GM23338 (cell line): ENCODE measurements around the gene AQP3. TPM values are rescaled to one million over a fixed set of nuclear protein-coding genes. Genes with fewer than 3 reads are reported as not detected.

Experiments
- ATAC-seq: fragments of 200-7000 bp; cut with Tn5 transposase; 3 replicates; pipeline ENCODE4 v1.9.1; 2020
- DNase-seq: peaks from one replicate; pipeline ENCODE4 v3.0.0-alpha.2; 2015; ENCODE audit warnings: low spot score
- H2AFZ ChIP-seq: fragments of 200-600 bp; sonication (generic); 2 replicates; pipeline ENCODE4 v1.8.0; 2016; ENCODE audit warnings: antibody characterized with exemption, mild to moderate bottlenecking, moderate library complexity
- H3F3A ChIP-seq: fragments of 200-600 bp; sonication (generic); replicated peaks from 2 replicates; pipeline ENCODE4 v1.8.0; 2017; ENCODE audit warnings: antibody characterized with exemption, mixed run types, low read depth
- H3K27ac ChIP-seq: fragments of 200-600 bp; sonication (generic); 2 replicates; pipeline ENCODE4 v1.6.1; 2016; ENCODE audit warnings: low read depth
- H3K27me3 ChIP-seq: fragments of 200-600 bp; sonication (generic); 2 replicates; pipeline ENCODE4 v1.8.0; 2016; ENCODE audit warnings: mild to moderate bottlenecking, mixed run types, moderate library complexity; ENCODE audit not compliant: insufficient read depth
- H3K36me3 ChIP-seq: fragments of 200-600 bp; sonication (generic); 2 replicates; pipeline ENCODE4 v1.8.0; 2016; ENCODE audit warnings: mild to moderate bottlenecking; ENCODE audit not compliant: insufficient read depth
- H3K4me1 ChIP-seq: fragments of 200-600 bp; sonication (generic); 2 replicates; pipeline ENCODE4 v1.8.0; 2016; ENCODE audit warnings: mild to moderate bottlenecking, moderate library complexity; ENCODE audit not compliant: insufficient read depth
- H3K4me2 ChIP-seq: fragments of 200-600 bp; sonication (generic); 2 replicates; pipeline ENCODE4 v1.7.1; 2017; ENCODE audit warnings: mixed run types
- H3K4me3 ChIP-seq: fragments of 200-600 bp; sonication (generic); 2 replicates; pipeline ENCODE4 v1.6.1; 2016; ENCODE audit warnings: mixed run types
- H3K79me2 ChIP-seq: fragments of 200-600 bp; sonication (generic); replicated peaks from 2 replicates; pipeline ENCODE4 v1.8.0; 2017; ENCODE audit warnings: mild to moderate bottlenecking; ENCODE audit not compliant: insufficient read depth
- H3K9me2 ChIP-seq: fragments of 200-600 bp; sonication (generic); 2 replicates; pipeline ENCODE4 v1.8.0; 2017; ENCODE audit not compliant: insufficient read depth
- H4K20me1 ChIP-seq: fragments of 200-600 bp; sonication (generic); replicated peaks from 2 replicates; pipeline ENCODE4 v1.8.0; 2017; ENCODE audit warnings: mild to moderate bottlenecking; ENCODE audit not compliant: insufficient read depth
- H3K27ac Mint-ChIP-seq: 2 replicates; pipeline ENCODE4 v1.8.0; 2020; ENCODE audit warnings: inconsistent platforms, mild to moderate bottlenecking, moderate library complexity, mixed read lengths
- H3K27me3 Mint-ChIP-seq: 3 replicates; pipeline ENCODE4 v1.8.0; 2022; ENCODE audit warnings: low read depth, mild to moderate bottlenecking, moderate library complexity, mixed read lengths, inconsistent platforms; ENCODE audit not compliant: insufficient read depth, poor library complexity
- H3K36me3 Mint-ChIP-seq: 3 replicates; pipeline ENCODE4 v1.8.0; 2021; ENCODE audit warnings: low read depth, mild to moderate bottlenecking, inconsistent platforms, moderate library complexity, mixed read lengths
- H3K4me1 Mint-ChIP-seq: 3 replicates; pipeline ENCODE4 v1.8.0; 2020; ENCODE audit warnings: mild to moderate bottlenecking, inconsistent platforms, mixed read lengths
- H3K4me3 Mint-ChIP-seq: 3 replicates; pipeline ENCODE4 v1.8.0; 2021; ENCODE audit warnings: moderate library complexity, mild to moderate bottlenecking, inconsistent platforms, mixed read lengths
- H3K9me3 Mint-ChIP-seq: 3 replicates; pipeline ENCODE4 v1.8.0; 2020; ENCODE audit warnings: moderate library complexity, mild to moderate bottlenecking, inconsistent platforms, mixed read lengths
- CREB1 ChIP-seq: fragments of 250-450 bp; sonication (Bioruptor Pico); IDR thresholded peaks from 2 replicates; pipeline ENCODE4 v1.5.0; 2020; ENCODE audit warnings: low read depth, mild to moderate bottlenecking, moderate library complexity
- CTCF ChIP-seq, 2 experiments: fragments of 200-600 bp in 1 of 2; sonication (generic) in 1 of 2; conservative IDR thresholded peaks; 2 replicates each; pipeline versions ENCODE4 v1.5.1 to v1.6.1; 2016 to 2017; ENCODE audit warnings: antibody characterized with exemption in 2 of 2, low read depth in 2 of 2, mild to moderate bottlenecking in 2 of 2, moderate library complexity in 1 of 2
- ETS1 ChIP-seq: IDR thresholded peaks from 2 replicates; pipeline ENCODE4 v1.6.1; 2016; ENCODE audit warnings: antibody characterized with exemption
- EZH2 ChIP-seq: fragments of 200-600 bp; sonication (generic); IDR thresholded peaks from one replicate; pipeline ENCODE4 v1.8.0; 2017; ENCODE audit warnings: antibody characterized with exemption, mild to moderate bottlenecking, low read depth; ENCODE audit not compliant: unreplicated experiment
- EZH2phosphoT487 ChIP-seq: fragments of 200-600 bp; sonication (generic); IDR thresholded peaks from one replicate; pipeline ENCODE4 v1.8.1; 2018; ENCODE audit warnings: antibody characterized with exemption; ENCODE audit not compliant: unreplicated experiment
- JUNB ChIP-seq: IDR thresholded peaks from one replicate; pipeline ENCODE4 v1.6.1; 2016; ENCODE audit warnings: antibody characterized with exemption; ENCODE audit not compliant: unreplicated experiment
- NANOG ChIP-seq: IDR thresholded peaks from 2 replicates; pipeline ENCODE4 v1.6.1; 2016; ENCODE audit warnings: antibody characterized with exemption, borderline replicate concordance
- POLR2AphosphoS5 ChIP-seq: IDR thresholded peaks from 2 replicates; pipeline ENCODE4 v1.6.1; 2016; ENCODE audit warnings: antibody characterized with exemption, low read depth
- REST ChIP-seq: IDR thresholded peaks from one replicate; pipeline ENCODE4 v1.6.1; 2018; ENCODE audit warnings: antibody characterized with exemption; ENCODE audit not compliant: unreplicated experiment
- STAT1 ChIP-seq: IDR thresholded peaks from one replicate; pipeline ENCODE4 v1.6.1; 2016; ENCODE audit warnings: antibody characterized with exemption; ENCODE audit not compliant: unreplicated experiment
- ZNF114 ChIP-seq: fragments of 250-450 bp; sonication (Bioruptor Pico); IDR thresholded peaks from 2 replicates; pipeline ENCODE4 v1.5.0; 2020; ENCODE audit warnings: mild to moderate bottlenecking, moderate library complexity
- ZNF331 ChIP-seq: fragments of 250-450 bp; sonication (Bioruptor Pico); IDR thresholded peaks from 2 replicates; pipeline ENCODE4 v1.5.0; 2020; ENCODE audit warnings: low read depth, mild to moderate bottlenecking, moderate library complexity
- ZNF462 ChIP-seq: fragments of 250-450 bp; sonication (Bioruptor Pico); IDR thresholded peaks from 2 replicates; pipeline ENCODE4 v1.5.0; 2020; ENCODE audit warnings: mild to moderate bottlenecking, moderate library complexity
- polyA plus RNA-seq: library from polyadenylated mRNA; unstranded; fragments of >200 nt; fragmentation: Nextera tagmentation; extraction: Ambion mirVana; gene quantifications from 2 replicates; pipeline ENCODE4 v1.2.1, GENCODE V29; 2016
- total RNA-seq: library from RNA; depleted of rRNA; stranded (reverse); fragments of >200 nt; shearing (Covaris generic); gene quantifications from 2 replicates; pipeline ENCODE4 v1.2.3, GENCODE V29; 2014

Gene AQP3
- total and polyA plus RNA-seq, 2 experiments from 2014 or later = 1.4 to 3.5 TPM

- H3K27ac Mint-ChIP-seq = no peak overlapping the region
- DNase-seq (no peak), ATAC-seq (no peak)
- Histone ChIP-seq H3K4me1 (peaks cover 28% of the 10 kb centered on the region), H3K27me3 (peaks cover 26% of the 10 kb centered on the region), H3K36me3 (no peaks in the 10 kb centered on the region), H3F3A (0 out of 2 replicates have a peak, but pooled peaks cover 8% of the 10 kb centered on the region), H3K4me2 (no peak overlapping the region), H3K27ac (no peak overlapping the region), H4K20me1 (no peaks in the 10 kb centered on the region), H3K79me2 (no peaks in the 10 kb centered on the region), H3K4me3 (no peak overlapping the region), H3K9me2 (no peaks in the 10 kb centered on the region), H2AFZ (no peak overlapping the region)
- TF ChIP-seq POLR2AphosphoS5 = no peak
- no peak for TF ChIP-seq STAT1
- no peak for TF ChIP-seq CREB1
- no peak for TF ChIP-seq CTCF (conservative IDR thresholded peaks at IDR 0.05; ENCODE audit: low read depth in 2 of 2)
- TF ChIP-seq JUNB = no peak
- no peak for TF ChIP-seq ETS1
- TF ChIP-seq ZNF114 = no peak
- no peak for TF ChIP-seq REST
- TF ChIP-seq ZNF462 = no peak
- no peak for TF ChIP-seq EZH2phosphoT487
- TF ChIP-seq EZH2 = no peak
- no peak for TF ChIP-seq ZNF331
- TF ChIP-seq NANOG = no peak
- H3K4me3 Mint-ChIP-seq = no peak overlapping the region
- H3K27me3 Mint-ChIP-seq = peaks cover 36% of the 10 kb centered on the region
- H3K36me3 Mint-ChIP-seq = no peaks in the 10 kb centered on the region
- peaks cover 32% of the 10 kb centered on the region for H3K4me1 Mint-ChIP-seq
- no peaks in the 10 kb centered on the region for H3K9me3 Mint-ChIP-seq
These were observed 3.3 kb upstream of the AQP3 start for GRCh38 chr9:33450621-33451146.
